T47D (cell line): Measurements from ENCODE around the gene OTOGL.
"Not testable (repeated sequence)": the region's sequence is repeated elsewhere in the genome, so short reads cannot be mapped to it uniquely, and the experiment has no call there.

ENCODE experiments used
- DNase-seq, 2 experiments: peaks; one replicate each; pipeline versions ENCODE4 v3.0.0 to v3.0.0-alpha.2; 2011 to 2012; ENCODE audit warnings: low read depth in 1 of 2, low spot score in 1 of 2
- JUND ChIP-seq: IDR thresholded peaks from 2 replicates; pipeline ENCODE4 v1.6.1; 2012; ENCODE audit warnings: low read depth
- in situ Hi-C: cut with HindIII; loops from 2 replicates; pipeline ENCODE4 v1.10.0; 2016; ENCODE audit warnings: low sequenced_read_pairs, low pct_unique_long_range_greater_than_20kb

Gene OTOGL

DNA sequence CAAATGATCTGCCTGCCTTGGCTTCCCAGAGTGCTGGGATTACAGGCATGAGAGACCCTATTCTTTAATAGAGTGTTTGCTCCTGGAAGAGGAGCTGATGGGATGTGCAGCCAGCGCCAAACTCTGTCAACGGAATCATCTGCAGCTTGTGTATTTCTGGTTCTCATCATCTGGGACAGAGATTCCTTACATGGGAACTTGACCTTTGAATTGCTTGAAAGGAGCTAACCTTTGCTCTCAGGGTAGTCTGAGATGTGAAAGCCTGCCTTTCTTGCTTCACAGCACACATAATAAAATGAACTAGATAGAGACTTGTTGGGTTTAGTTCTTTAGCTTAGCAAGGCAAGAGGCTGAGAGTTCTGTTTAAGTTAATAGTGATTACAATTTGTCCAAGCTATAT is 120.0 kb downstream of the OTOGL start:
- no peak for DNase-seq
- no peak for TF ChIP-seq JUND
- in situ Hi-C loops: no loop called here

DNA sequence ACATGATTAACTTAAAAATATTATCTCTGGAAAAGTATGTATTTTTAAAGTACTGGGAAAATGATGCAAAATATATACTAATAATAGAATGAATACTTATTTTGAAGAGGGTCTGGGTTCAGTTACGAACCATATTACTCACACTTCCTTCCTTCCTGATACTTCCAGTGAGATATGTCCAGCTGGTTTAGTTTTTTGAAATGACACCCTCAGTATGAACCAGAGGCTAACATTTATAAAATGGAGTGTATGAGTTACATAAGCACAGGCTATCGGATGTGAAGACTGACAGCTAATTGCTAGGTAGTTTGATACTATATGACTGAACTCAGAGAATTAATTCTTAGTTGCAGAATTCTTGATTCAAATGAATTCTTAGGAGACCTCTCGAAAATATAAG is 122.9 kb downstream of the OTOGL start:
- in situ Hi-C loops: no loop called here
- no peak for TF ChIP-seq JUND
- DNase-seq: no peak

GRCh38 chr12:80226576-80226975 is 127.2 kb downstream of the OTOGL start:
- in situ Hi-C loops: no loop called here

GRCh38 chr12:80227904-80228303 is 128.6 kb downstream of the OTOGL start:
- in situ Hi-C loops, DNase-seq: not testable (repeated sequence)

More at GRCh38 chr12:80226576-80226975, 127.2 kb downstream of the OTOGL start:
- DNase-seq: no peak
- TF ChIP-seq JUND: no peak

DNA sequence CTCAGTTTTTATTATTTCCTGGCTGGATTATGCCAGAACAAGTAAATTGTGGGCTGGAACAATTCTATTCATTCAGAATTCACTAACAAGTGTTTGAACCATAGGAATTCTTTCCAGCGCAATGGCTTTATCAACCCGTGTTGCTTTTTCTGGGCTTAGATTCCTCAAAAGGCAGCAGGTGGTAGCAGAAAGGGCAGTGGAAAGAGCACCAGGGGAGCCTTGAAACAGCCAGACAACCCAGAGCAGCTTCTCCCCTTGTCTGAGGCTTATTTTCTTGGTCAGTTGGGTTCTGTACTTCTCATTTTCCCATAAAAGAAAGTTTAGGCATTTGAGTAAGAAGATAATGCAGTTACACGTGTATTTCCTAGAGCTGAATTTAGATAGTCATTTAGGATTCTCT is 130.7 kb downstream of the OTOGL start:
- in situ Hi-C loops: no loop called here
- no peak for TF ChIP-seq JUND
- DNase-seq: peak in 1 of 2 experiments; percentile 40

DNA sequence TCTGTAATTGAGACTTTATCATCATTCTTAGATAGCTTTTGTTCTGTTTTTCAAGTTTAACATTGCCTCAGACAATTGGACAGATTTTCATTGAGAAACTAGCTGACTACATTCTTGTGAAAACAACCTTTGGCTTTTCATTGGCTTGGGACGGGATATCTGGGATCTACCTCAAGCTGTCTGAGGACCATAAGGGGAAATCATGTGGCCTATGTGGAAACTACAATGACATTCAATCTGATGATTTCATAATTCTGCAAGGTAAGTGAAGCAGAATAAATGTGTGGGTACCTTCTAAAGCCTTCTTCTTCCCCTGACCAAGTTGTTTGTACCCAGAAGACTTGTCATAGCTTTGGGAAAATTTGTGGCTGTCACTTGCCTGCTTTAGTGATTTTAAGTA is 133.5 kb downstream of the OTOGL start:
- no peak for DNase-seq
- TF ChIP-seq JUND: no peak
- in situ Hi-C loops: no loop called here

DNA sequence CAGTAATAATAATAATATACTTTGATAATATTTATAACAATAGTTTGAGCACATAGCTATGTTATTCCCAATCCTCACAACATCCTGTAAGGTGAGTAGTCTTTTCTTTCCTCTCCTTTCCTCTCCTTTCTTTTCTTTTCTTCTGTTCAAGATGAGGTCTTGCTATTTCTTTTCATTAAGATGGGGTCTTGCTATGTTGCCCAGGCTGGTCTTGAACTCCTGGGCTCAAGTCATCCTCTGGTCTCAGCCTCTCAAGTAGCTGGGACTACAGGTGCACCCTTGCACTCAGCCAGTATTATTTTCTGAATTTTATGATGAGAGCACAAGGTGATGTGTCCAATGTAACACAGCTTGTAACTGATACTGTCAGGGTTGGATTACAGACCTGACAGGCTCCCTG is 134.6 kb downstream of the OTOGL start:
- TF ChIP-seq JUND: no peak

DNA sequence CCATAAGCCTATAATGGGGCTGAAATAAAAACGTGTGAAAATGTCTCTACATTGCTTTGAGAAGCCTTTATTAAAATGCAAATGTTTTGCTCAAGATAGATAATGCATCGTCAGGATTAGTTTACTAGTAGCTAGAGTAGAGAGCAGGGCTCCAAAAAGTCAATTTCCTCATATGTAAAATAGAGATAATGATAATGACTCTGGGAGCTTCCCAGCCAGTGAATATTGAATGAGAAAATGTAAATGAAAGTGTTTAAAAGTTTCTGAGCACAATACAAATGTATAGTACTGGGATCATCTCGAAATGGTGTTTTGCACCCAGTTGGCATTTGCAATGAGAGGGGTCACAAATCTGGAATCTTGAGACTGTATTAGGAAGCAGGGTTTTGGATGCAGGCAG is 135.3 kb downstream of the OTOGL start:
- no peak for DNase-seq
- TF ChIP-seq JUND: no peak

More for the DNA sequence above, 134.6 kb downstream of the OTOGL start:
- in situ Hi-C loops: no loop called here
- DNase-seq: no peak

GRCh38 chr12:80235944-80236343 is 136.6 kb downstream of the OTOGL start:
- no peak for DNase-seq
- no peak for TF ChIP-seq JUND
- in situ Hi-C loops: no loop called here

More for the DNA sequence above, 135.3 kb downstream of the OTOGL start:
- in situ Hi-C loops: no loop called here

DNA sequence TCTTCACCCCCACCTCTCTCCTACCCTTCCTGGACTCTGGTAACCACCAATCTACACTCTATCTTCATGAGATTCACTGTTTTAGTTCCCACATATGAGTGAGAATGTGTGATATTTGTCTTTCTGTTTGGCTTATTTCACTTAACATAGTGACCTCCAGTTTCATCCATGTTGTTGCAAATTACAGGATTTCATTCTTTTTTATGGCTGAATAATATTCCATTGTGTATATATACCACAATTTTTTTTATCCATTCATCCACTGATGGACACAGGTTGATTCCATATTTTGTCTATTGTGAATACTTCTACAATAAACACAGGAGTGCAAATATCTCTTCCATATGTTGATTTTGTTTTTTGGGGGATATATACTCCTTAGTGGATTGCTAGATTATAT is 140.5 kb downstream of the OTOGL start:
- no peak for TF ChIP-seq JUND
- DNase-seq: no peak
- in situ Hi-C loops: no loop called here

- no peak for TF ChIP-seq JUND
- in situ Hi-C loops: no loop called here
- DNase-seq: no peak
These were observed 142.4 kb downstream of the OTOGL start for GRCh38 chr12:80241576-80242273.

DNA sequence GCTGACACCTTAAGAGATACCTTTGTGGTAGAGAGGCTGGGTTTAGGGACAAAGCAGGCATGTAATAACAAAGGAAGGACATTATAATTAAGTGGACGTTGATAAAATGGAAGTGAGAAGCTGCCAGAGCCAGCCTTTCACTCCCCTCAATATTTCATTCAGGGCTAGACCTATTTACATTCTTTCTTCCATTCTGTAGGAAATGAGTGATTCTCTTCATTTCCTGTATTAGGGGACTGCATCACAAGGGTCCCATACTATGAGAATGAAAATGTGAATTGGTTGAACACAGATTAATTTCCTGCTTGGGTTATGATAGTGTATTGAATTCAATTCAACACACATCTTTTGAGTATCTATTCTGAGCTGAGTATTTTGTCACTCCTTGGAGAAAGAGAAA is 143.0 kb downstream of the OTOGL start:
- no peak for DNase-seq
- in situ Hi-C loops: no loop called here
- TF ChIP-seq JUND: no peak

DNA sequence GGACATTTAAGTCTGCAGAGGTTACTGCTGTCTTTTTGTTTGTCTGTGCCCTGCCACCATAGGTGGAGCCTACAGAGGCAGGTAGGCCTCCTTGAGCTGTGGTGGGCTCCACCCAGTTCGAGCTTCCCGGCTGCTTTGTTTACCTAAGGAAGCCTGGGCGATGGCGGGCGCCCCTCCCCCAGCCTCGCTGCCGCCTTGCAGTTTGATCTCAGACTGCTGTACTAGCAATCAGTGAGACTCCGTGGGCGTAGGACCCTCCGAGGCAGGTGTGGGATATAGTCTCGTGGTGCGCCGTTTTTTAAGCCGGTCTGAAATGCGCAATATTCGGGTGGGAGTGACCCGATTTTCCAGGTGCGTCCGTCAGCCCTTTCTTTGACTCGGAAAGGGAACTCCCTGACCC is 150.2 kb downstream of the OTOGL start:
- in situ Hi-C loops, DNase-seq: not testable (repeated sequence)

DNA sequence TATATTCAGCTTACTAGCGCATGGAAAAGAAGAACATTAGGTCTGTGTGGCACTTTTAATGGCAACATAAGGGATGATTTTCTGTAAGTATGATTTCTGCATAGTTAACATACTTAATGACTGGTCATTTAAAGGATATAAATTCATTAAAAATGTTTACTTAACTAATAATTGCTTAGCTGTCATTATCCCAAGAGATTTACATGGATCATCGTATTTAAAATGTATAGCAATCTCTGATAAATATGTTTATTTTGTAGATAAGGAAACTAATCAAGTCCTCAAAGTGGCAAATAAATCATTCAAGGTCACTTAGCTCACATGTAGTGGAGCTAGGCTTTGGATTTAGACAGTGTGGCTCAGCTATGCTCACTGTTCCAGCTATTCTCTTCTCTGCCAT is 158.6 kb downstream of the OTOGL start:
- no peak for TF ChIP-seq JUND
- in situ Hi-C loops: no loop called here
- no peak for DNase-seq
